GM23338 (cell line): ENCODE results near the gene ZNF587B. TPM values are rescaled to one million over a fixed set of nuclear protein-coding genes. Genes with fewer than 3 reads are reported as not detected.

Source experiments
- ATAC-seq: fragments of 200-7000 bp; cut with Tn5 transposase; 3 replicates; pipeline ENCODE4 v1.9.1; 2020
- DNase-seq: peaks from one replicate; pipeline ENCODE4 v3.0.0-alpha.2; 2015; ENCODE audit warnings: low spot score
- H2AFZ ChIP-seq: fragments of 200-600 bp; sonication (generic); 2 replicates; pipeline ENCODE4 v1.8.0; 2016; ENCODE audit warnings: antibody characterized with exemption, mild to moderate bottlenecking, moderate library complexity
- H3F3A ChIP-seq: fragments of 200-600 bp; sonication (generic); replicated peaks from 2 replicates; pipeline ENCODE4 v1.8.0; 2017; ENCODE audit warnings: antibody characterized with exemption, mixed run types, low read depth
- H3K27ac ChIP-seq: fragments of 200-600 bp; sonication (generic); 2 replicates; pipeline ENCODE4 v1.6.1; 2016; ENCODE audit warnings: low read depth
- H3K27me3 ChIP-seq: fragments of 200-600 bp; sonication (generic); 2 replicates; pipeline ENCODE4 v1.8.0; 2016; ENCODE audit warnings: mild to moderate bottlenecking, mixed run types, moderate library complexity; ENCODE audit not compliant: insufficient read depth
- H3K36me3 ChIP-seq: fragments of 200-600 bp; sonication (generic); 2 replicates; pipeline ENCODE4 v1.8.0; 2016; ENCODE audit warnings: mild to moderate bottlenecking; ENCODE audit not compliant: insufficient read depth
- H3K4me1 ChIP-seq: fragments of 200-600 bp; sonication (generic); 2 replicates; pipeline ENCODE4 v1.8.0; 2016; ENCODE audit warnings: mild to moderate bottlenecking, moderate library complexity; ENCODE audit not compliant: insufficient read depth
- H3K4me2 ChIP-seq: fragments of 200-600 bp; sonication (generic); 2 replicates; pipeline ENCODE4 v1.7.1; 2017; ENCODE audit warnings: mixed run types
- H3K4me3 ChIP-seq: fragments of 200-600 bp; sonication (generic); 2 replicates; pipeline ENCODE4 v1.6.1; 2016; ENCODE audit warnings: mixed run types
- H3K79me2 ChIP-seq: fragments of 200-600 bp; sonication (generic); replicated peaks from 2 replicates; pipeline ENCODE4 v1.8.0; 2017; ENCODE audit warnings: mild to moderate bottlenecking; ENCODE audit not compliant: insufficient read depth
- H3K9me2 ChIP-seq: fragments of 200-600 bp; sonication (generic); 2 replicates; pipeline ENCODE4 v1.8.0; 2017; ENCODE audit not compliant: insufficient read depth
- H4K20me1 ChIP-seq: fragments of 200-600 bp; sonication (generic); replicated peaks from 2 replicates; pipeline ENCODE4 v1.8.0; 2017; ENCODE audit warnings: mild to moderate bottlenecking; ENCODE audit not compliant: insufficient read depth
- H3K27ac Mint-ChIP-seq: 2 replicates; pipeline ENCODE4 v1.8.0; 2020; ENCODE audit warnings: inconsistent platforms, mild to moderate bottlenecking, moderate library complexity, mixed read lengths
- H3K27me3 Mint-ChIP-seq: 3 replicates; pipeline ENCODE4 v1.8.0; 2022; ENCODE audit warnings: low read depth, mild to moderate bottlenecking, moderate library complexity, mixed read lengths, inconsistent platforms; ENCODE audit not compliant: insufficient read depth, poor library complexity
- H3K36me3 Mint-ChIP-seq: 3 replicates; pipeline ENCODE4 v1.8.0; 2021; ENCODE audit warnings: low read depth, mild to moderate bottlenecking, inconsistent platforms, moderate library complexity, mixed read lengths
- H3K4me1 Mint-ChIP-seq: 3 replicates; pipeline ENCODE4 v1.8.0; 2020; ENCODE audit warnings: mild to moderate bottlenecking, inconsistent platforms, mixed read lengths
- H3K4me3 Mint-ChIP-seq: 3 replicates; pipeline ENCODE4 v1.8.0; 2021; ENCODE audit warnings: moderate library complexity, mild to moderate bottlenecking, inconsistent platforms, mixed read lengths
- H3K9me3 Mint-ChIP-seq: 3 replicates; pipeline ENCODE4 v1.8.0; 2020; ENCODE audit warnings: moderate library complexity, mild to moderate bottlenecking, inconsistent platforms, mixed read lengths
- CREB1 ChIP-seq: fragments of 250-450 bp; sonication (Bioruptor Pico); IDR thresholded peaks from 2 replicates; pipeline ENCODE4 v1.5.0; 2020; ENCODE audit warnings: low read depth, mild to moderate bottlenecking, moderate library complexity
- EZH2 ChIP-seq: fragments of 200-600 bp; sonication (generic); IDR thresholded peaks from one replicate; pipeline ENCODE4 v1.8.0; 2017; ENCODE audit warnings: antibody characterized with exemption, mild to moderate bottlenecking, low read depth; ENCODE audit not compliant: unreplicated experiment
- EZH2phosphoT487 ChIP-seq: fragments of 200-600 bp; sonication (generic); IDR thresholded peaks from one replicate; pipeline ENCODE4 v1.8.1; 2018; ENCODE audit warnings: antibody characterized with exemption; ENCODE audit not compliant: unreplicated experiment
- JUNB ChIP-seq: IDR thresholded peaks from one replicate; pipeline ENCODE4 v1.6.1; 2016; ENCODE audit warnings: antibody characterized with exemption; ENCODE audit not compliant: unreplicated experiment
- NANOG ChIP-seq: IDR thresholded peaks from 2 replicates; pipeline ENCODE4 v1.6.1; 2016; ENCODE audit warnings: antibody characterized with exemption, borderline replicate concordance
- POLR2AphosphoS5 ChIP-seq: IDR thresholded peaks from 2 replicates; pipeline ENCODE4 v1.6.1; 2016; ENCODE audit warnings: antibody characterized with exemption, low read depth
- STAT1 ChIP-seq: IDR thresholded peaks from one replicate; pipeline ENCODE4 v1.6.1; 2016; ENCODE audit warnings: antibody characterized with exemption; ENCODE audit not compliant: unreplicated experiment
- ZNF114 ChIP-seq: fragments of 250-450 bp; sonication (Bioruptor Pico); IDR thresholded peaks from 2 replicates; pipeline ENCODE4 v1.5.0; 2020; ENCODE audit warnings: mild to moderate bottlenecking, moderate library complexity
- ZNF331 ChIP-seq: fragments of 250-450 bp; sonication (Bioruptor Pico); IDR thresholded peaks from 2 replicates; pipeline ENCODE4 v1.5.0; 2020; ENCODE audit warnings: low read depth, mild to moderate bottlenecking, moderate library complexity
- polyA plus RNA-seq: library from polyadenylated mRNA; unstranded; fragments of >200 nt; fragmentation: Nextera tagmentation; extraction: Ambion mirVana; gene quantifications from 2 replicates; pipeline ENCODE4 v1.2.1, GENCODE V29; 2016
- total RNA-seq: library from RNA; depleted of rRNA; stranded (reverse); fragments of >200 nt; shearing (Covaris generic); gene quantifications from 2 replicates; pipeline ENCODE4 v1.2.3, GENCODE V29; 2014
- TF ChIP-seq, protein P1 (sequence below): IDR thresholded peaks from 2 replicates; pipeline ENCODE4 v1.6.1; 2016; ENCODE audit warnings: antibody characterized with exemption
- TF ChIP-seq, protein P2 (sequence below): IDR thresholded peaks from one replicate; pipeline ENCODE4 v1.6.1; 2018; ENCODE audit warnings: antibody characterized with exemption; ENCODE audit not compliant: unreplicated experiment
- TF ChIP-seq, protein P3 (sequence below), 2 experiments: fragments of 200-600 bp in 1 of 2; sonication (generic) in 1 of 2; conservative IDR thresholded peaks; 2 replicates each; pipeline versions ENCODE4 v1.5.1 to v1.6.1; 2016 to 2017; ENCODE audit warnings: antibody characterized with exemption in 2 of 2, low read depth in 2 of 2, mild to moderate bottlenecking in 2 of 2, moderate library complexity in 1 of 2
- TF ChIP-seq, protein P4 (sequence below): fragments of 250-450 bp; sonication (Bioruptor Pico); IDR thresholded peaks from 2 replicates; pipeline ENCODE4 v1.5.0; 2020; ENCODE audit warnings: mild to moderate bottlenecking, moderate library complexity

Gene ZNF587B
- total and polyA plus RNA-seq, 2 experiments from 2014 or later: 16.6 to 62.0 TPM

DNA sequence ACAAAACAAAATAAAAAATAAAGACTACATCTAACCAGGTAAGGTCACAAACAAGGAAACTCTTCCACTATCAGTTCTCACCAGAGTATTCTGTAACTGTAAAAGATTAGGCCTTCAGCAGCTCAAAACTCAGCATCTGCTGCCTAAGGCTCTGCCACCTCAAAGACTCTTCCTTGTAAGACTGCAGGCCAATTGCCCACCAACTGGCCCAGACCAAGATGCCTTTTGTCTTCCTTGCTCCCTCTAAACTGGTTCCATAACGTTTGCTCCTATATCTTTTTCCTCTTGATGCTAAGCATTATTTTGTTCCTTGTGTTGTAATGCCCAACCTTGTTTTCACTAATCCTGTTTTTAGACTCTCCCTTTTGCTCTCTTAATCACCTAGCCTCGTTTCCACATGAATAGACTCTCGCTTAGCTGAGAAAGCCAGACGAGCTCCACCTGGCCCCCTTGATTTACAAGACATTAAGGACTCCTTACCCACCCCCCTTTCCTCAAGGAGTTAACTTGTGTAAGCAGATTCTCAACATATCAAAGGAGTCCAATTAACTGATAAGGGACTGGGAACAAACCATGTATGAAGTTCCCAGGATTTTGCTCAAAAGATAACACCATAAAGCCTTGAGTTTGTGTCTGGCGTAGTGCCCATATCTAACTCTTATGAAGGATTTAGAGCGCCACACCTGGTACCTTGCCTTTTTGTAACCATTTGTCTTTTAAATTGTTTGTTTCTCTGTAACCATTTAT, 57.3 kb downstream of the ZNF587B start:
- H3K79me2 ChIP-seq: peaks cover 59% of the 10 kb centered on the region
- ATAC-seq (peak; percentile 55), DNase-seq (peak; percentile 96)
- peak overlapping the region; percentile 73 for H3K4me3 ChIP-seq
- no peaks in the 10 kb centered on the region; the same call in 1 of the 2 replicates for H3F3A ChIP-seq
- peak overlapping the region; percentile 75 for H3K4me2 ChIP-seq
- no peaks in the 10 kb centered on the region for H3K27me3 ChIP-seq
- peak; percentile 15 for TF ChIP-seq JUNB
- TF ChIP-seq STAT1: no peak
- TF ChIP-seq EZH2: no peak
- TF ChIP-seq, protein P1, sequence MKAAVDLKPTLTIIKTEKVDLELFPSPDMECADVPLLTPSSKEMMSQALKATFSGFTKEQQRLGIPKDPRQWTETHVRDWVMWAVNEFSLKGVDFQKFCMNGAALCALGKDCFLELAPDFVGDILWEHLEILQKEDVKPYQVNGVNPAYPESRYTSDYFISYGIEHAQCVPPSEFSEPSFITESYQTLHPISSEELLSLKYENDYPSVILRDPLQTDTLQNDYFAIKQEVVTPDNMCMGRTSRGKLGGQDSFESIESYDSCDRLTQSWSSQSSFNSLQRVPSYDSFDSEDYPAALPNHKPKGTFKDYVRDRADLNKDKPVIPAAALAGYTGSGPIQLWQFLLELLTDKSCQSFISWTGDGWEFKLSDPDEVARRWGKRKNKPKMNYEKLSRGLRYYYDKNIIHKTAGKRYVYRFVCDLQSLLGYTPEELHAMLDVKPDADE: no peak
- TF ChIP-seq NANOG: peak; percentile 93
- no peak for TF ChIP-seq ZNF114 (CRISPR knock-in tag)
- no peak for TF ChIP-seq ZNF331 (CRISPR knock-in tag)
- TF ChIP-seq, protein P2, sequence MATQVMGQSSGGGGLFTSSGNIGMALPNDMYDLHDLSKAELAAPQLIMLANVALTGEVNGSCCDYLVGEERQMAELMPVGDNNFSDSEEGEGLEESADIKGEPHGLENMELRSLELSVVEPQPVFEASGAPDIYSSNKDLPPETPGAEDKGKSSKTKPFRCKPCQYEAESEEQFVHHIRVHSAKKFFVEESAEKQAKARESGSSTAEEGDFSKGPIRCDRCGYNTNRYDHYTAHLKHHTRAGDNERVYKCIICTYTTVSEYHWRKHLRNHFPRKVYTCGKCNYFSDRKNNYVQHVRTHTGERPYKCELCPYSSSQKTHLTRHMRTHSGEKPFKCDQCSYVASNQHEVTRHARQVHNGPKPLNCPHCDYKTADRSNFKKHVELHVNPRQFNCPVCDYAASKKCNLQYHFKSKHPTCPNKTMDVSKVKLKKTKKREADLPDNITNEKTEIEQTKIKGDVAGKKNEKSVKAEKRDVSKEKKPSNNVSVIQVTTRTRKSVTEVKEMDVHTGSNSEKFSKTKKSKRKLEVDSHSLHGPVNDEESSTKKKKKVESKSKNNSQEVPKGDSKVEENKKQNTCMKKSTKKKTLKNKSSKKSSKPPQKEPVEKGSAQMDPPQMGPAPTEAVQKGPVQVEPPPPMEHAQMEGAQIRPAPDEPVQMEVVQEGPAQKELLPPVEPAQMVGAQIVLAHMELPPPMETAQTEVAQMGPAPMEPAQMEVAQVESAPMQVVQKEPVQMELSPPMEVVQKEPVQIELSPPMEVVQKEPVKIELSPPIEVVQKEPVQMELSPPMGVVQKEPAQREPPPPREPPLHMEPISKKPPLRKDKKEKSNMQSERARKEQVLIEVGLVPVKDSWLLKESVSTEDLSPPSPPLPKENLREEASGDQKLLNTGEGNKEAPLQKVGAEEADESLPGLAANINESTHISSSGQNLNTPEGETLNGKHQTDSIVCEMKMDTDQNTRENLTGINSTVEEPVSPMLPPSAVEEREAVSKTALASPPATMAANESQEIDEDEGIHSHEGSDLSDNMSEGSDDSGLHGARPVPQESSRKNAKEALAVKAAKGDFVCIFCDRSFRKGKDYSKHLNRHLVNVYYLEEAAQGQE: no peak
- TF ChIP-seq, protein P3, sequence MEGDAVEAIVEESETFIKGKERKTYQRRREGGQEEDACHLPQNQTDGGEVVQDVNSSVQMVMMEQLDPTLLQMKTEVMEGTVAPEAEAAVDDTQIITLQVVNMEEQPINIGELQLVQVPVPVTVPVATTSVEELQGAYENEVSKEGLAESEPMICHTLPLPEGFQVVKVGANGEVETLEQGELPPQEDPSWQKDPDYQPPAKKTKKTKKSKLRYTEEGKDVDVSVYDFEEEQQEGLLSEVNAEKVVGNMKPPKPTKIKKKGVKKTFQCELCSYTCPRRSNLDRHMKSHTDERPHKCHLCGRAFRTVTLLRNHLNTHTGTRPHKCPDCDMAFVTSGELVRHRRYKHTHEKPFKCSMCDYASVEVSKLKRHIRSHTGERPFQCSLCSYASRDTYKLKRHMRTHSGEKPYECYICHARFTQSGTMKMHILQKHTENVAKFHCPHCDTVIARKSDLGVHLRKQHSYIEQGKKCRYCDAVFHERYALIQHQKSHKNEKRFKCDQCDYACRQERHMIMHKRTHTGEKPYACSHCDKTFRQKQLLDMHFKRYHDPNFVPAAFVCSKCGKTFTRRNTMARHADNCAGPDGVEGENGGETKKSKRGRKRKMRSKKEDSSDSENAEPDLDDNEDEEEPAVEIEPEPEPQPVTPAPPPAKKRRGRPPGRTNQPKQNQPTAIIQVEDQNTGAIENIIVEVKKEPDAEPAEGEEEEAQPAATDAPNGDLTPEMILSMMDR (conservative IDR thresholded peaks at IDR 0.05; ENCODE audit: low read depth in 2 of 2): no peak
- TF ChIP-seq CREB1 (CRISPR knock-in tag): no peak
- TF ChIP-seq, protein P4, sequence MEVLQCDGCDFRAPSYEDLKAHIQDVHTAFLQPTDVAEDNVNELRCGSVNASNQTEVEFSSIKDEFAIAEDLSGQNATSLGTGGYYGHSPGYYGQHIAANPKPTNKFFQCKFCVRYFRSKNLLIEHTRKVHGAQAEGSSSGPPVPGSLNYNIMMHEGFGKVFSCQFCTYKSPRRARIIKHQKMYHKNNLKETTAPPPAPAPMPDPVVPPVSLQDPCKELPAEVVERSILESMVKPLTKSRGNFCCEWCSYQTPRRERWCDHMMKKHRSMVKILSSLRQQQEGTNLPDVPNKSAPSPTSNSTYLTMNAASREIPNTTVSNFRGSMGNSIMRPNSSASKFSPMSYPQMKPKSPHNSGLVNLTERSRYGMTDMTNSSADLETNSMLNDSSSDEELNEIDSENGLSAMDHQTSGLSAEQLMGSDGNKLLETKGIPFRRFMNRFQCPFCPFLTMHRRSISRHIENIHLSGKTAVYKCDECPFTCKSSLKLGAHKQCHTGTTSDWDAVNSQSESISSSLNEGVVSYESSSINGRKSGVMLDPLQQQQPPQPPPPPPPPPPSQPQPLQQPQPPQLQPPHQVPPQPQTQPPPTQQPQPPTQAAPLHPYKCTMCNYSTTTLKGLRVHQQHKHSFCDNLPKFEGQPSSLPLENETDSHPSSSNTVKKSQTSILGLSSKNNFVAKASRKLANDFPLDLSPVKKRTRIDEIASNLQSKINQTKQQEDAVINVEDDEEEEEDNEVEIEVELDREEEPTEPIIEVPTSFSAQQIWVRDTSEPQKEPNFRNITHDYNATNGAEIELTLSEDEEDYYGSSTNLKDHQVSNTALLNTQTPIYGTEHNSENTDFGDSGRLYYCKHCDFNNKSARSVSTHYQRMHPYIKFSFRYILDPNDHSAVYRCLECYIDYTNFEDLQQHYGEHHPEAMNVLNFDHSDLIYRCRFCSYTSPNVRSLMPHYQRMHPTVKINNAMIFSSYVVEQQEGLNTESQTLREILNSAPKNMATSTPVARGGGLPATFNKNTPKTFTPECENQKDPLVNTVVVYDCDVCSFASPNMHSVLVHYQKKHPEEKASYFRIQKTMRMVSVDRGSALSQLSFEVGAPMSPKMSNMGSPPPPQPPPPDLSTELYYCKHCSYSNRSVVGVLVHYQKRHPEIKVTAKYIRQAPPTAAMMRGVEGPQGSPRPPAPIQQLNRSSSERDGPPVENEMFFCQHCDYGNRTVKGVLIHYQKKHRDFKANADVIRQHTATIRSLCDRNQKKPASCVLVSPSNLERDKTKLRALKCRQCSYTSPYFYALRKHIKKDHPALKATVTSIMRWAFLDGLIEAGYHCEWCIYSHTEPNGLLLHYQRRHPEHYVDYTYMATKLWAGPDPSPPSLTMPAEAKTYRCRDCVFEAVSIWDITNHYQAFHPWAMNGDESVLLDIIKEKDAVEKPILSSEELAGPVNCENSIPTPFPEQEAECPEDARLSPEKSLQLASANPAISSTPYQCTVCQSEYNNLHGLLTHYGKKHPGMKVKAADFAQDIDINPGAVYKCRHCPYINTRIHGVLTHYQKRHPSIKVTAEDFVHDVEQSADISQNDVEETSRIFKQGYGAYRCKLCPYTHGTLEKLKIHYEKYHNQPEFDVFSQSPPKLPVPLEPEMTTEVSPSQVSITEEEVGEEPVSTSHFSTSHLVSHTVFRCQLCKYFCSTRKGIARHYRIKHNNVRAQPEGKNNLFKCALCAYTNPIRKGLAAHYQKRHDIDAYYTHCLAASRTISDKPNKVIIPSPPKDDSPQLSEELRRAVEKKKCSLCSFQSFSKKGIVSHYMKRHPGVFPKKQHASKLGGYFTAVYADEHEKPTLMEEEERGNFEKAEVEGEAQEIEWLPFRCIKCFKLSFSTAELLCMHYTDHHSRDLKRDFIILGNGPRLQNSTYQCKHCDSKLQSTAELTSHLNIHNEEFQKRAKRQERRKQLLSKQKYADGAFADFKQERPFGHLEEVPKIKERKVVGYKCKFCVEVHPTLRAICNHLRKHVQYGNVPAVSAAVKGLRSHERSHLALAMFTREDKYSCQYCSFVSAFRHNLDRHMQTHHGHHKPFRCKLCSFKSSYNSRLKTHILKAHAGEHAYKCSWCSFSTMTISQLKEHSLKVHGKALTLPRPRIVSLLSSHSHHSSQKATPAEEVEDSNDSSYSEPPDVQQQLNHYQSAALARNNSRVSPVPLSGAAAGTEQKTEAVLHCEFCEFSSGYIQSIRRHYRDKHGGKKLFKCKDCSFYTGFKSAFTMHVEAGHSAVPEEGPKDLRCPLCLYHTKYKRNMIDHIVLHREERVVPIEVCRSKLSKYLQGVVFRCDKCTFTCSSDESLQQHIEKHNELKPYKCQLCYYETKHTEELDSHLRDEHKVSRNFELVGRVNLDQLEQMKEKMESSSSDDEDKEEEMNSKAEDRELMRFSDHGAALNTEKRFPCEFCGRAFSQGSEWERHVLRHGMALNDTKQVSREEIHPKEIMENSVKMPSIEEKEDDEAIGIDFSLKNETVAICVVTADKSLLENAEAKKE (CRISPR knock-in tag): no peak
- peak; percentile 37; the same call in 1 of the 2 replicates for TF ChIP-seq POLR2AphosphoS5
- no peak for TF ChIP-seq EZH2phosphoT487
- H3K4me1 ChIP-seq: peaks cover 40% of the 10 kb centered on the region
- peaks cover 59% of the 10 kb centered on the region for H3K36me3 Mint-ChIP-seq
- H3K27ac Mint-ChIP-seq: peak overlapping the region; percentile 84
- H3K27me3 Mint-ChIP-seq: peaks cover 5% of the 10 kb centered on the region
- H3K4me1 Mint-ChIP-seq: peaks cover 43% of the 10 kb centered on the region
- H3K36me3 ChIP-seq: peaks cover 18% of the 10 kb centered on the region
- H3K9me2 ChIP-seq: no peaks in the 10 kb centered on the region; the same call in 1 of the 2 replicates
- no peak overlapping the region for H2AFZ ChIP-seq
- peaks cover 40% of the 10 kb centered on the region for H4K20me1 ChIP-seq
- H3K27ac ChIP-seq: peak overlapping the region; percentile 97
- peaks cover 3% of the 10 kb centered on the region; the same call in 2 of the 3 replicates for H3K9me3 Mint-ChIP-seq
- H3K4me3 Mint-ChIP-seq: peak overlapping the region; percentile 92
